GM23248 (cell line): ENCODE measurements around the gene CHD9. TPM values are rescaled to one million over a fixed set of nuclear protein-coding genes. Genes with fewer than 3 reads are reported as not detected.

Experiments used
- DNase-seq: peaks from one replicate; pipeline ENCODE4 v3.0.0-alpha.2; 2015
- H2AFZ ChIP-seq: fragments of 200-600 bp; sonication (generic); 2 replicates; pipeline ENCODE4 v1.6.1; 2016; ENCODE audit warnings: antibody characterized with exemption
- H3F3A ChIP-seq: fragments of 200-600 bp; sonication (generic); 2 replicates; pipeline ENCODE4 v1.6.1; 2016; ENCODE audit warnings: mild to moderate bottlenecking, antibody characterized with exemption, mixed run types; ENCODE audit not compliant: insufficient read depth
- H3K27ac ChIP-seq: fragments of 200-600 bp; sonication (generic); 2 replicates; pipeline ENCODE4 v1.5.1; 2016; ENCODE audit warnings: mild to moderate bottlenecking
- H3K27me3 ChIP-seq: fragments of 200-600 bp; sonication (generic); replicated peaks from 2 replicates; pipeline ENCODE4 v1.6.1; 2016; ENCODE audit warnings: mild to moderate bottlenecking; ENCODE audit not compliant: insufficient read depth
- H3K36me3 ChIP-seq: fragments of 200-600 bp; sonication (generic); 2 replicates; pipeline ENCODE4 v1.6.1; 2016; ENCODE audit warnings: low read depth, mild to moderate bottlenecking
- H3K4me1 ChIP-seq: fragments of 200-600 bp; sonication (generic); 2 replicates; pipeline ENCODE4 v1.6.1; 2016; ENCODE audit warnings: mild to moderate bottlenecking; ENCODE audit not compliant: insufficient read depth
- H3K4me2 ChIP-seq: fragments of 200-600 bp; sonication (generic); one replicate; pipeline ENCODE4 v1.6.1; 2016; ENCODE audit warnings: mild to moderate bottlenecking; ENCODE audit not compliant: unreplicated experiment
- H3K4me3 ChIP-seq: fragments of 200-600 bp; sonication (generic); 2 replicates; pipeline ENCODE4 v1.5.1; 2016; ENCODE audit warnings: mild to moderate bottlenecking
- H3K79me2 ChIP-seq: fragments of 200-600 bp; sonication (generic); 2 replicates; pipeline ENCODE4 v1.6.1; 2016; ENCODE audit warnings: mild to moderate bottlenecking; ENCODE audit not compliant: insufficient read depth
- H3K9ac ChIP-seq: fragments of 200-600 bp; sonication (generic); 2 replicates; pipeline ENCODE4 v1.6.1; 2016; ENCODE audit warnings: mild to moderate bottlenecking
- H3K9me2 ChIP-seq: fragments of 200-600 bp; sonication (generic); 2 replicates; pipeline ENCODE4 v1.6.1; 2016; ENCODE audit warnings: mixed run types, mild to moderate bottlenecking, moderate library complexity; ENCODE audit not compliant: insufficient read depth
- H3K9me3 ChIP-seq: fragments of 200-600 bp; sonication (generic); one replicate; pipeline ENCODE4 v1.6.1; 2017; ENCODE audit warnings: low read depth
- H4K20me1 ChIP-seq: fragments of 200-600 bp; sonication (generic); 2 replicates; pipeline ENCODE4 v1.6.0; 2016; ENCODE audit not compliant: insufficient read depth
- EZH2 ChIP-seq: fragments of 200-600 bp; sonication (generic); IDR thresholded peaks from 2 replicates; pipeline ENCODE4 v1.6.1; 2018; ENCODE audit warnings: antibody characterized with exemption, mild to moderate bottlenecking; ENCODE audit not compliant: insufficient read depth, poor library complexity, severe bottlenecking
- EZH2phosphoT487 ChIP-seq: fragments of 200-600 bp; sonication (generic); IDR thresholded peaks from 2 replicates; pipeline ENCODE4 v1.6.1; 2018; ENCODE audit warnings: antibody characterized with exemption, moderate library complexity, mild to moderate bottlenecking, low read depth; ENCODE audit not compliant: insufficient read depth
- WGBS, 2 experiments: methylation state at CpG; one replicate each; pipeline ENCODE4 v1.1.6; 2015 to 2017; ENCODE audit warnings: low lambda C conversion rate in 2 of 2, low coverage in 1 of 2; ENCODE audit errors: missing lambda C conversion rate in 2 of 2; 5-methylcytosine and 5-hydroxymethylcytosine counted together
- in situ Hi-C: fragments of 300-500 bp; cut with MboI; formaldehyde crosslinking; loops from 2 replicates; pipeline ENCODE4 v1.15.0; 2020
- polyA plus RNA-seq: library from polyadenylated mRNA; unstranded; fragments of >200 nt; fragmentation: Nextera tagmentation; extraction: Ambion mirVana; gene quantifications from 2 replicates; pipeline ENCODE4 v1.2.1, GENCODE V29; 2016
- total RNA-seq: library from RNA; depleted of rRNA; stranded (reverse); fragments of >200 nt; shearing (Covaris generic); gene quantifications from 2 replicates; pipeline ENCODE4 v1.2.3, GENCODE V29; 2014

The CHD9 gene
- total and polyA plus RNA-seq, 2 experiments from 2014 or later, result 20.5 to 47.4 TPM

DNA sequence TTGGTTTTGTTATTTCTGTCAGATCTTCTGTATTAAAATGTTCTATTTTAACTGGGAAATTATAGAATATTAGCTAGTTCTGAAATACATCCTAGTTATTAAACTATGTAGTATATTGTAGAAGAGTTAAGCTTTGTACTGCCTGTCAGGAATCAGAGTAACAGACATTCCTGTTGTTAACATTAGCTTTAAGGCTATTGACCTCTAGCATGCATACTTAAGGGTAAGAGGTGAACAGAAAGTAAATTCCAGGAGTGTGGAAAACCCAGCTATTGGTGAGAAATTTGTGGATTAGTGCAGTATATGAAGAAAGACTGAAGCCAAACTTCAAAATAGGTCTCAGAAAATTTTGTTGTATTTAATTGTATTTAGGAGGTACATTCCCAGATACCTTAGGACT, 111.3 kb downstream of the CHD9 start:
- no peak overlapping the region for H3K9ac ChIP-seq
- H3K36me3 ChIP-seq, result no peaks in the 10 kb centered on the region
- H2AFZ ChIP-seq, result no peak overlapping the region
- H3K9me3 ChIP-seq, result no peaks in the 10 kb centered on the region
- peaks cover 22% of the 10 kb centered on the region for H3K4me1 ChIP-seq
- H4K20me1 ChIP-seq, result no peaks in the 10 kb centered on the region
- peaks cover 14% of the 10 kb centered on the region; the same call in 1 of the 2 replicates for H3F3A ChIP-seq
- H3K27ac ChIP-seq, result no peak overlapping the region
- TF ChIP-seq EZH2phosphoT487 (no peak), EZH2 (no peak)
- no peak overlapping the region for H3K4me3 ChIP-seq
- peaks cover 100% of the 10 kb centered on the region for H3K79me2 ChIP-seq
- peak overlapping the region; percentile 22 for H3K4me2 ChIP-seq
- no peak for DNase-seq
- in situ Hi-C loops, result no loop called here
- no peaks in the 10 kb centered on the region for H3K9me2 ChIP-seq
- no peaks in the 10 kb centered on the region for H3K27me3 ChIP-seq

DNA sequence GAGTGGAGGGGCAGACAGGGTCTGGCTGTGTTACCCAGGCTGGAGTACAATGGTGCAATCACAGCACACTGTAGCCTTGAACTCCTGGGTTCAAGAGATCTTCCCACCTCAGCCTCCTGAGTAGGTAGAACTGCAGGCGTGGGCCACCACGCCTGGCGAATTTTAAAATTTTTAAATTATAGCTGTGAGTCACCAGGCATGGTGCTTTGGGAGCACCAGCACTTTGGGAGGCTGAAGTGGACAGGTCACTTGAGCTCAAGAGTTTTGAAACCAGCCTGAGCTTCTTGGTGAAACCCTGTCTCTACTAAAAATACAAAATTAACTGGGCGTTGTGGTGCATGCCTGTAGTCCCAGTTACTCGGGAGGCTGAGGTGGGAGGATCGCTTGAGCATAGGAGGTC, 114.0 kb downstream of the CHD9 start:
- no peak for DNase-seq
- 89 to 90% methylated on average over 6 of the region's 6 CpGs for WGBS, 2 experiments
- Histone ChIP-seq H3F3A (peaks cover 14% of the 10 kb centered on the region; the same call in 1 of the 2 replicates), H3K9ac (no peak overlapping the region), H2AFZ (no peak overlapping the region), H3K9me2 (no peaks in the 10 kb centered on the region), H3K4me2 (no peak overlapping the region), H3K9me3 (no peaks in the 10 kb centered on the region), H3K27me3 (no peaks in the 10 kb centered on the region), H3K79me2 (peaks cover 100% of the 10 kb centered on the region), H3K4me1 (peaks cover 22% of the 10 kb centered on the region), H3K36me3 (0 out of 2 replicates have a peak, but pooled peaks cover 1% of the 10 kb centered on the region), H3K27ac (no peak overlapping the region), H4K20me1 (no peaks in the 10 kb centered on the region), H3K4me3 (no peak overlapping the region)
- TF ChIP-seq EZH2phosphoT487 (no peak), EZH2 (no peak)
- in situ Hi-C loops, result no loop called here

DNA sequence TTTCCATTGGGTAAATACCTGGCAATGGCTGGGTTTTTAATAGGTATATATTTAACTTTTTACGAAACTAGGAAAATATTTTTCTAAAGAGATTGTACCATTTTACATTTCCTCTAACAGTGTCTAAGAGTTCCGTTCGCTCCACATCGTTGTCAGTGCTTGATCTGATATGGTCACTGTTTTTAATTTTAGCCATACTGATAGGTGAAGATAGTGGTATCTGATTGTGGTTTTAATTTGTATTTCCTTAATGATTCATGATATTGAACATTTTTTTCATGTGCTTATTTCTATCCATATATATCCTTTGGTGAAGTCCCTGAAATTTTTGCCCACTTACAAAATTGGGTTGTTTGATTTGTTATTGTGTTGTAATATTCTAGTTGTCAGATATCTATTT, 117.7 kb downstream of the CHD9 start:
- H3K4me1 ChIP-seq, result peaks cover 14% of the 10 kb centered on the region
- no peak overlapping the region for H3K9ac ChIP-seq
- no peaks in the 10 kb centered on the region for H4K20me1 ChIP-seq
- H3K9me2 ChIP-seq, result no peaks in the 10 kb centered on the region
- H3K27ac ChIP-seq, result no peak overlapping the region
- DNase-seq, result no peak
- H3K27me3 ChIP-seq, result no peaks in the 10 kb centered on the region
- peaks cover 10% of the 10 kb centered on the region; the same call in 1 of the 2 replicates for H3K36me3 ChIP-seq
- no peaks in the 10 kb centered on the region for H3K9me3 ChIP-seq
- in situ Hi-C loops, result no loop called here
- no peak for TF ChIP-seq EZH2
- TF ChIP-seq EZH2phosphoT487, result no peak
- WGBS, 2 experiments, result 94 to 98% methylated on average over 4 of the region's 4 CpGs
- no peak overlapping the region for H2AFZ ChIP-seq
- H3K4me2 ChIP-seq, result no peak overlapping the region
- peaks cover 6% of the 10 kb centered on the region; the same call in 1 of the 2 replicates for H3F3A ChIP-seq
- peaks cover 100% of the 10 kb centered on the region for H3K79me2 ChIP-seq
- no peak overlapping the region for H3K4me3 ChIP-seq

DNA sequence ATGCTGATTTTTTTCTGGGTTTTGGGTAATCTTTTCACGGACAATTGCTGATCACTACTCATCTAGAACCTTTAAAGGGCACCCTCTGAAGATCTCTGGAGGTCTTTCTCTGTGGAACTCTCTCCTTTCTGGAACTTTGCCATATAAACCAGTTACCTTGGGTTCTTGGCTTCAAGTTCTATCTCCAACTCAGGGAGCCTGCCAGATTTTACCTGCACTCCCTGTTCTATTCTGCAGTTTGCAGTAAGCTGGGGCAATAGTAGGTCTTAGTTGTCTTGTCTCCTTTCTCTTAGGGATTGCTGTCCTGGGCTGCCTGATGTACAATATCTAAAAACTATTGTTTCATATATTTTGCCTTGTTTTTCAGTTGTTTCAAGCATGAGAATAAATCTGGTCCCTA, 120.3 kb downstream of the CHD9 start:
- H3K4me1 ChIP-seq, result peaks cover 10% of the 10 kb centered on the region
- no peak for DNase-seq
- H3K9me2 ChIP-seq, result no peaks in the 10 kb centered on the region
- H3K4me3 ChIP-seq, result no peak overlapping the region
- peaks cover 100% of the 10 kb centered on the region for H3K79me2 ChIP-seq
- no peak overlapping the region for H2AFZ ChIP-seq
- in situ Hi-C loops, result no loop called here
- H4K20me1 ChIP-seq, result no peaks in the 10 kb centered on the region
- no peaks in the 10 kb centered on the region for H3K27me3 ChIP-seq
- H3K27ac ChIP-seq, result no peak overlapping the region
- WGBS, 2 experiments, result 94 to 95% methylated on average over 1 of the region's 1 CpG
- H3K36me3 ChIP-seq, result peaks cover 10% of the 10 kb centered on the region; the same call in 1 of the 2 replicates
- H3F3A ChIP-seq, result peaks cover 6% of the 10 kb centered on the region; the same call in 1 of the 2 replicates
- no peak overlapping the region for H3K9ac ChIP-seq
- H3K9me3 ChIP-seq, result no peaks in the 10 kb centered on the region
- H3K4me2 ChIP-seq, result no peak overlapping the region
- TF ChIP-seq EZH2phosphoT487 (no peak), EZH2 (no peak)

DNA sequence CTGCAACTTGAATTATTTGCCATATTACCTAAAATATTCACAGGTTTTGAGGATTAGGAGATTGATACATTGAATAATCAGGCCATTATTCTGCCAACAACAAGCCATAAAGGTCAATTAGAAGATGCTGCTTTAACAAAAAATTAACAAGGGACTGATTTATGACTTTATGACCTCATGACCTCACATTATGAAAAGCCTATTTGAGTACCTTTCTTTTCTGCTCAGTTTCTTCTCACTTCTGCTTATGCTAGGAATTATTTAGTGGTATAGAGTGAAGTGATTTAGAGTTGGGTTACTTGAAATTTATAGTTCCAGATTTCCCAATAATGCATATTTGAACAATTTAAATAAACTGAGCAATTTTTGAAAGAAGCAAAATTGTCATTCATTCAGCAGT, 121.6 kb downstream of the CHD9 start:
- Histone ChIP-seq H3F3A (no peaks in the 10 kb centered on the region), H3K4me2 (no peak overlapping the region), H2AFZ (no peak overlapping the region), H3K27me3 (no peaks in the 10 kb centered on the region), H3K36me3 (peaks cover 13% of the 10 kb centered on the region; the same call in 1 of the 2 replicates), H3K4me3 (no peak overlapping the region), H3K9me2 (no peaks in the 10 kb centered on the region), H3K27ac (no peak overlapping the region), H3K4me1 (no peaks in the 10 kb centered on the region), H4K20me1 (no peaks in the 10 kb centered on the region), H3K9me3 (no peaks in the 10 kb centered on the region), H3K79me2 (peaks cover 100% of the 10 kb centered on the region), H3K9ac (no peak overlapping the region)
- DNase-seq, result no peak
- TF ChIP-seq EZH2phosphoT487 (no peak), EZH2 (no peak)
- in situ Hi-C loops, result no loop called here
